HG03159 (cell line): ENCODE measurements around the gene ZNF423.
"Not testable (repeated sequence)": the region's sequence is repeated elsewhere in the genome, so short reads cannot be mapped to it uniquely, and the experiment has no call there.

Source experiments
- ATAC-seq: cut with Tn5 transposase; IDR thresholded peaks from one replicate; pipeline ENCODE4 v1.9.1; 2021; ENCODE audit warnings: mild to moderate bottlenecking, moderate library complexity; ENCODE audit not compliant: unreplicated experiment

The ZNF423 gene

GRCh38 chr16:49566432-49566831 lies 289.5 kb downstream of the ZNF423 start:
- no peak for ATAC-seq

GRCh38 chr16:49564496-49565229 lies 291.2 kb downstream of the ZNF423 start:
- ATAC-seq = no peak

GRCh38 chr16:49563666-49564065 lies 292.2 kb downstream of the ZNF423 start:
- no peak for ATAC-seq

- not testable (repeated sequence) for ATAC-seq
These were observed 293.0 kb downstream of the ZNF423 start for GRCh38 chr16:49562894-49563293.

- ATAC-seq = no peak
These were observed 293.7 kb downstream of the ZNF423 start for GRCh38 chr16:49562228-49562627.

- ATAC-seq = no peak
These were observed 295.7 kb downstream of the ZNF423 start for GRCh38 chr16:49560004-49560830.

GRCh38 chr16:49559242-49559641 lies 296.7 kb downstream of the ZNF423 start:
- ATAC-seq = no peak

GRCh38 chr16:49558451-49558850 lies 297.5 kb downstream of the ZNF423 start:
- ATAC-seq = no peak

- no peak for ATAC-seq
These were observed 299.1 kb downstream of the ZNF423 start for GRCh38 chr16:49556606-49557446.

GRCh38 chr16:49556249-49556605 lies 299.7 kb downstream of the ZNF423 start:
- no peak for ATAC-seq

GRCh38 chr16:49554681-49555080 lies 301.2 kb downstream of the ZNF423 start:
- ATAC-seq = no peak

- no peak for ATAC-seq
These were observed 303.5 kb downstream of the ZNF423 start for GRCh38 chr16:49552313-49552928.

GRCh38 chr16:49550666-49551065 lies 305.2 kb downstream of the ZNF423 start:
- ATAC-seq = no peak

- ATAC-seq = no peak
These were observed 305.8 kb downstream of the ZNF423 start for GRCh38 chr16:49550140-49550539.

- ATAC-seq = no peak
These were observed 307.5 kb downstream of the ZNF423 start for GRCh38 chr16:49548325-49548970.

GRCh38 chr16:49547448-49547847 lies 308.5 kb downstream of the ZNF423 start:
- ATAC-seq = no peak

- no peak for ATAC-seq
These were observed 309.2 kb downstream of the ZNF423 start for GRCh38 chr16:49546735-49547134.

GRCh38 chr16:49545741-49546448 lies 310.0 kb downstream of the ZNF423 start:
- ATAC-seq = no peak

- no peak for ATAC-seq
These were observed 310.7 kb downstream of the ZNF423 start for GRCh38 chr16:49545243-49545642.

- no peak for ATAC-seq
These were observed 311.1 kb downstream of the ZNF423 start for GRCh38 chr16:49544828-49545227.
